Fibroblast of lung (primary cell): ENCODE results near the gene GMPPB. TPM values are rescaled to one million over a fixed set of nuclear protein-coding genes. Genes with fewer than 3 reads are reported as not detected.

ENCODE experiments used
- DNase-seq, 2 donors: peaks; one replicate each; pipeline versions ENCODE4 v3.0.0 to v3.0.0-alpha.2; 2010; ENCODE audit warnings: low read depth in 2 of 2
- H2AFZ ChIP-seq: 2 replicates; pipeline ENCODE4 v1.5.1; 2012; ENCODE audit warnings: low read length, control low read depth, inconsistent platforms
- H3K27ac ChIP-seq: 2 replicates; pipeline ENCODE4 v1.5.1; 2011; ENCODE audit warnings: low read length, control low read depth; ENCODE audit not compliant: insufficient read depth
- H3K27me3 ChIP-seq: 2 replicates; pipeline ENCODE4 v1.5.1; 2011; ENCODE audit warnings: mild to moderate bottlenecking, low read length; ENCODE audit not compliant: control insufficient read depth, insufficient read depth
- H3K36me3 ChIP-seq: 2 replicates; pipeline ENCODE4 v1.5.1; 2011; ENCODE audit warnings: low read length; ENCODE audit not compliant: control insufficient read depth, insufficient read depth
- H3K4me1 ChIP-seq: 2 replicates; pipeline ENCODE4 v1.5.1; 2011; ENCODE audit warnings: low read length; ENCODE audit not compliant: control insufficient read depth, insufficient read depth; ENCODE audit errors: extremely low read depth
- H3K4me2 ChIP-seq: 2 replicates; pipeline ENCODE4 v1.5.1; 2011; ENCODE audit warnings: low read length, control low read depth; ENCODE audit not compliant: insufficient read depth; ENCODE audit errors: extremely low read depth
- H3K4me3 ChIP-seq, 4 experiments: fragments of 200-600 bp in 1 of 4; sonication (generic) in 1 of 4; replicated peaks in 1 of 4; 2 replicates each; pipeline ENCODE4 v1.5.1; 2011 to 2016; ENCODE audit warnings: low read length in 4 of 4, low read depth in 3 of 4, mild to moderate bottlenecking in 3 of 4, control low read depth in 2 of 4, inconsistent platforms in 1 of 4, mixed read lengths in 1 of 4; ENCODE audit not compliant: insufficient read depth in 1 of 4; ENCODE audit errors: control extremely low read depth in 1 of 4
- H3K79me2 ChIP-seq: 2 replicates; pipeline ENCODE4 v1.5.1; 2012; ENCODE audit warnings: mild to moderate bottlenecking, low read length, inconsistent platforms; ENCODE audit not compliant: control insufficient read depth, insufficient read depth
- H3K9ac ChIP-seq: 2 replicates; pipeline ENCODE4 v1.5.1; 2011; ENCODE audit warnings: mild to moderate bottlenecking, low read length, control low read depth; ENCODE audit not compliant: insufficient read depth
- H3K9me3 ChIP-seq: 2 replicates; pipeline ENCODE4 v1.5.1; 2012; ENCODE audit warnings: low read depth, low read length; ENCODE audit not compliant: control insufficient read depth, insufficient read depth
- H4K20me1 ChIP-seq: 2 replicates; pipeline ENCODE4 v1.5.1; 2011; ENCODE audit warnings: low read length; ENCODE audit not compliant: control insufficient read depth, insufficient read depth; ENCODE audit errors: extremely low read depth
- CTCF ChIP-seq, 2 donors: IDR thresholded peaks in 1 of 2; conservative IDR thresholded peaks in 1 of 2; 1 replicate in 1 of 2; 2 replicates in 1 of 2; pipeline ENCODE4 v1.5.1; 2011 to 2012; ENCODE audit warnings: low read length in 2 of 2, control low read depth in 1 of 2, inconsistent platforms in 1 of 2, low read depth in 1 of 2, mild to moderate bottlenecking in 1 of 2
- EZH2 ChIP-seq: IDR thresholded peaks from 2 replicates; pipeline ENCODE4 v1.5.1; 2012; ENCODE audit warnings: low read length, control low read depth, mild to moderate bottlenecking; ENCODE audit errors: missing control alignments
- polyA plus RNA-seq, 2 donors: library from polyadenylated mRNA; depleted of rRNA in 1 of 2; stranded (reverse) in 1 of 2; unstranded in 1 of 2; fragments of >200 nt; gene quantifications; 2 replicates each; pipeline ENCODE4 v1.2.1, GENCODE V29; 2011 to 2012; ENCODE audit warnings: missing spikeins in 1 of 2
- total RNA-seq: library from RNA; depleted of rRNA; stranded (reverse); fragments of >200 nt; gene quantifications from 2 replicates; pipeline ENCODE4 v1.2.1, GENCODE V29; 2014

Gene GMPPB
- total and polyA plus RNA-seq, 2 donors (not counting 1 experiment from before 2014, with no cell fraction given), result 13.7 to 14.4 TPM

GRCh38 chr3:49681543-49681942, 42.2 kb downstream of the GMPPB start:
- no peak overlapping the region for H2AFZ ChIP-seq
- no peak overlapping the region for H3K27ac ChIP-seq
- H3K9me3 ChIP-seq, result no peaks in the 10 kb centered on the region
- no peak for DNase-seq
- H3K79me2 ChIP-seq, result no peaks in the 10 kb centered on the region
- H3K4me3 ChIP-seq, result no peak overlapping the region
- H3K4me1 ChIP-seq, result no peaks in the 10 kb centered on the region
- H4K20me1 ChIP-seq, result no peaks in the 10 kb centered on the region
- H3K27me3 ChIP-seq, result no peaks in the 10 kb centered on the region
- no peak overlapping the region for H3K9ac ChIP-seq
- H3K4me2 ChIP-seq, result no peak overlapping the region
- H3K36me3 ChIP-seq, result peaks cover 35% of the 10 kb centered on the region
- TF ChIP-seq EZH2 (no peak), CTCF (conservative IDR thresholded peaks at IDR 0.05 in 1 of 2, IDR thresholded peaks at IDR 0.05 in 1 of 2; ENCODE audit: low read depth in 1 of 2, low read length in 2 of 2) (no peak)

- H3K9ac ChIP-seq, result no peak overlapping the region
- TF ChIP-seq EZH2, result no peak
- TF ChIP-seq CTCF (conservative IDR thresholded peaks at IDR 0.05 in 1 of 2, IDR thresholded peaks at IDR 0.05 in 1 of 2; ENCODE audit: low read depth in 1 of 2, low read length in 2 of 2), result no peak
- peaks cover 38% of the 10 kb centered on the region for H3K36me3 ChIP-seq
Observed at GRCh38 chr3:49681232-49681522, 42.6 kb downstream of the GMPPB start.

GRCh38 chr3:49680493-49681231, 43.1 kb downstream of the GMPPB start:
- H3K4me2 ChIP-seq, result no peak overlapping the region
- no peak overlapping the region for H2AFZ ChIP-seq
- H4K20me1 ChIP-seq, result no peaks in the 10 kb centered on the region
- no peaks in the 10 kb centered on the region for H3K27me3 ChIP-seq
- H3K27ac ChIP-seq, result no peak overlapping the region
- TF ChIP-seq EZH2 (no peak), CTCF (conservative IDR thresholded peaks at IDR 0.05 in 1 of 2, IDR thresholded peaks at IDR 0.05 in 1 of 2; ENCODE audit: low read depth in 1 of 2, low read length in 2 of 2) (no peak)
- DNase-seq, result no peak
- H3K4me3 ChIP-seq, result no peak overlapping the region
- peaks cover 40% of the 10 kb centered on the region for H3K36me3 ChIP-seq
- H3K4me1 ChIP-seq, result no peaks in the 10 kb centered on the region
- no peaks in the 10 kb centered on the region for H3K79me2 ChIP-seq
- H3K9ac ChIP-seq, result no peak overlapping the region
- H3K9me3 ChIP-seq, result no peaks in the 10 kb centered on the region

More at GRCh38 chr3:49681232-49681522, 42.6 kb downstream of the GMPPB start:
- Histone ChIP-seq H3K27me3 (no peaks in the 10 kb centered on the region), H3K27ac (no peak overlapping the region), H3K9me3 (no peaks in the 10 kb centered on the region), H3K4me3 (no peak overlapping the region), H4K20me1 (no peaks in the 10 kb centered on the region), H3K4me2 (no peak overlapping the region), H3K4me1 (no peaks in the 10 kb centered on the region), H2AFZ (no peak overlapping the region), H3K79me2 (no peaks in the 10 kb centered on the region)
- DNase-seq, result no peak
